ENCODE measurements around the gene KRTAP5-9. TPM values are rescaled to one million over a fixed set of nuclear protein-coding genes. Genes with fewer than 3 reads are reported as not detected.

KRTAP5-9 gene
- total RNA-seq, result not detected
- polyA plus RNA-seq, result under 1 TPM in 1 of 2 donors, not detected in 1; 0.06 TPM

- H3K4me1 ChIP-seq (ENCODE audit: control insufficient read depth in 4 of 4, insufficient read depth in 4 of 4, low read length in 3 of 4), result no peaks in the 10 kb centered on the region
- 91% methylated on average over 5 of the region's 5 CpGs for WGBS
- H3K36me3 ChIP-seq (ENCODE audit: control insufficient read depth in 4 of 4, insufficient read depth in 3 of 4, low read depth in 1 of 4, low read length in 3 of 4), result no peaks in the 10 kb centered on the region
- no peak within 1 kb of the TSS for H3K9ac ChIP-seq (ENCODE audit: low read depth in 1 of 2, low read length in 2 of 2)
- H3K27me3 ChIP-seq (ENCODE audit: control insufficient read depth in 4 of 4, insufficient read depth in 4 of 4, low read length in 3 of 4), result no peaks in the 10 kb centered on the region
- no peak for DNase-seq (ENCODE audit: low spot score)
- no peak within 1 kb of the TSS for H3K27ac ChIP-seq (ENCODE audit: low read depth in 1 of 2, low read length in 2 of 2)
- no peaks in the 10 kb centered on the region for H3K9me3 ChIP-seq (ENCODE audit: control insufficient read depth in 4 of 4, low read length in 3 of 4)
- no peak within 1 kb of the TSS for H3K4me3 ChIP-seq (ENCODE audit: low read depth in 1 of 3, low read length in 3 of 3)
- TF ChIP-seq REST (IDR thresholded peaks at IDR 0.05), result no peak
- no peak for TF ChIP-seq MAX (IDR thresholded peaks at IDR 0.05)
- TF ChIP-seq RAD21 (IDR thresholded peaks at IDR 0.05), result no peak
- no peak for TF ChIP-seq HNF4A (conservative IDR thresholded peaks at IDR 0.05)
- TF ChIP-seq SP1 (IDR thresholded peaks at IDR 0.05), result no peak
Measured at GRCh38 chr11:71548120-71548519, at the start of gene KRTAP5-9. Gene KRTAP5-9, plus strand, starts transcription at chr11:71548420. Its CDS starts 238 bp downstream, at chr11:71548658.

GRCh38 chr11:71499125-71499524 lies 49.1 kb upstream of the KRTAP5-9 start:
- Histone ChIP-seq H3K27me3 (ENCODE audit: control insufficient read depth in 4 of 4, insufficient read depth in 4 of 4, low read length in 3 of 4) (no peaks in the 10 kb centered on the region), H3K9me3 (ENCODE audit: control insufficient read depth in 4 of 4, low read length in 3 of 4) (no peaks in the 10 kb centered on the region), H3K36me3 (ENCODE audit: control insufficient read depth in 4 of 4, insufficient read depth in 3 of 4, low read depth in 1 of 4, low read length in 3 of 4) (peaks cover 7 to 50% (median 28%) of the 10 kb centered on the region in 4 donors), H3K27ac (ENCODE audit: low read depth in 1 of 2, low read length in 2 of 2) (no peak overlapping the region), H3K4me3 (ENCODE audit: low read depth in 1 of 3, low read length in 3 of 3) (no peak overlapping the region), H3K9ac (ENCODE audit: low read depth in 1 of 2, low read length in 2 of 2) (no peak overlapping the region), H3K4me1 (ENCODE audit: control insufficient read depth in 4 of 4, insufficient read depth in 4 of 4, low read length in 3 of 4) (peaks cover 0 to 10% (median 1%) of the 10 kb centered on the region in 4 donors)
- no peak for TF ChIP-seq HNF4A (conservative IDR thresholded peaks at IDR 0.05)
- TF ChIP-seq FOXA1 (IDR thresholded peaks at IDR 0.05), result no peak
- TF ChIP-seq YY1 (IDR thresholded peaks at IDR 0.05), result no peak
- TF ChIP-seq FOXA2 (IDR thresholded peaks at IDR 0.05), result no peak
- TF ChIP-seq EGR1 (IDR thresholded peaks at IDR 0.05; ENCODE audit: low read depth in 2 of 2), result no peak
- no peak for TF ChIP-seq CTCF (IDR thresholded peaks at IDR 0.05; ENCODE audit: low read depth, low read length, missing input control)
- no peak for TF ChIP-seq SP1 (IDR thresholded peaks at IDR 0.05)
- no peak for TF ChIP-seq RAD21 (IDR thresholded peaks at IDR 0.05)
- WGBS, result 87% methylated on average over 13 of the region's 13 CpGs
- DNase-seq (ENCODE audit: low spot score), result no peak

GRCh38 chr11:71499546-71499945 lies 48.7 kb upstream of the KRTAP5-9 start:
- Histone ChIP-seq H3K9me3 (ENCODE audit: control insufficient read depth in 4 of 4, low read length in 3 of 4) (no peaks in the 10 kb centered on the region), H3K27me3 (ENCODE audit: control insufficient read depth in 4 of 4, insufficient read depth in 4 of 4, low read length in 3 of 4) (no peaks in the 10 kb centered on the region), H3K9ac (ENCODE audit: low read depth in 1 of 2, low read length in 2 of 2) (no peak overlapping the region), H3K27ac (ENCODE audit: low read depth in 1 of 2, low read length in 2 of 2) (no peak overlapping the region), H3K36me3 (ENCODE audit: control insufficient read depth in 4 of 4, insufficient read depth in 3 of 4, low read depth in 1 of 4, low read length in 3 of 4) (peaks cover 7 to 47% (median 26%) of the 10 kb centered on the region in 4 donors), H3K4me3 (ENCODE audit: low read depth in 1 of 3, low read length in 3 of 3) (no peak overlapping the region), H3K4me1 (ENCODE audit: control insufficient read depth in 4 of 4, insufficient read depth in 4 of 4, low read length in 3 of 4) (peaks cover 0 to 10% (median 1%) of the 10 kb centered on the region in 4 donors)
- DNase-seq (ENCODE audit: low spot score), result no peak
- 97% methylated on average over 6 of the region's 6 CpGs for WGBS
- TF ChIP-seq GABPA (IDR thresholded peaks at IDR 0.05 in 1 of 2, conservative IDR thresholded peaks at IDR 0.05 in 1 of 2), result no peak
- TF ChIP-seq REST (IDR thresholded peaks at IDR 0.05), result no peak
- TF ChIP-seq ATF3 (IDR thresholded peaks at IDR 0.05), result no peak
- no peak for TF ChIP-seq RAD21 (IDR thresholded peaks at IDR 0.05)

All from liver (tissue), 9 donors.